VCaP (cell line): ENCODE results near the gene POLR3E.
"Not testable (repeated sequence)": the region's sequence is repeated elsewhere in the genome, so short reads cannot be mapped to it uniquely, and the experiment has no call there.

ENCODE experiments used
- H3K27ac ChIP-seq: fragments of 450-650 bp; 2 replicates; pipeline ENCODE4 v1.5.1; 2017
- TF ChIP-seq, protein P1 (sequence below): fragments of 450-650 bp; conservative IDR thresholded peaks from 2 replicates; pipeline ENCODE4 v1.5.1; 2017; ENCODE audit warnings: mild to moderate bottlenecking, moderate library complexity

POLR3E gene

GRCh38 chr16:22292320-22292719, 4.9 kb upstream of the POLR3E start:
- TF ChIP-seq, protein P1, sequence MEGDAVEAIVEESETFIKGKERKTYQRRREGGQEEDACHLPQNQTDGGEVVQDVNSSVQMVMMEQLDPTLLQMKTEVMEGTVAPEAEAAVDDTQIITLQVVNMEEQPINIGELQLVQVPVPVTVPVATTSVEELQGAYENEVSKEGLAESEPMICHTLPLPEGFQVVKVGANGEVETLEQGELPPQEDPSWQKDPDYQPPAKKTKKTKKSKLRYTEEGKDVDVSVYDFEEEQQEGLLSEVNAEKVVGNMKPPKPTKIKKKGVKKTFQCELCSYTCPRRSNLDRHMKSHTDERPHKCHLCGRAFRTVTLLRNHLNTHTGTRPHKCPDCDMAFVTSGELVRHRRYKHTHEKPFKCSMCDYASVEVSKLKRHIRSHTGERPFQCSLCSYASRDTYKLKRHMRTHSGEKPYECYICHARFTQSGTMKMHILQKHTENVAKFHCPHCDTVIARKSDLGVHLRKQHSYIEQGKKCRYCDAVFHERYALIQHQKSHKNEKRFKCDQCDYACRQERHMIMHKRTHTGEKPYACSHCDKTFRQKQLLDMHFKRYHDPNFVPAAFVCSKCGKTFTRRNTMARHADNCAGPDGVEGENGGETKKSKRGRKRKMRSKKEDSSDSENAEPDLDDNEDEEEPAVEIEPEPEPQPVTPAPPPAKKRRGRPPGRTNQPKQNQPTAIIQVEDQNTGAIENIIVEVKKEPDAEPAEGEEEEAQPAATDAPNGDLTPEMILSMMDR, result no peak
- no peak overlapping the region for H3K27ac ChIP-seq

DNA sequence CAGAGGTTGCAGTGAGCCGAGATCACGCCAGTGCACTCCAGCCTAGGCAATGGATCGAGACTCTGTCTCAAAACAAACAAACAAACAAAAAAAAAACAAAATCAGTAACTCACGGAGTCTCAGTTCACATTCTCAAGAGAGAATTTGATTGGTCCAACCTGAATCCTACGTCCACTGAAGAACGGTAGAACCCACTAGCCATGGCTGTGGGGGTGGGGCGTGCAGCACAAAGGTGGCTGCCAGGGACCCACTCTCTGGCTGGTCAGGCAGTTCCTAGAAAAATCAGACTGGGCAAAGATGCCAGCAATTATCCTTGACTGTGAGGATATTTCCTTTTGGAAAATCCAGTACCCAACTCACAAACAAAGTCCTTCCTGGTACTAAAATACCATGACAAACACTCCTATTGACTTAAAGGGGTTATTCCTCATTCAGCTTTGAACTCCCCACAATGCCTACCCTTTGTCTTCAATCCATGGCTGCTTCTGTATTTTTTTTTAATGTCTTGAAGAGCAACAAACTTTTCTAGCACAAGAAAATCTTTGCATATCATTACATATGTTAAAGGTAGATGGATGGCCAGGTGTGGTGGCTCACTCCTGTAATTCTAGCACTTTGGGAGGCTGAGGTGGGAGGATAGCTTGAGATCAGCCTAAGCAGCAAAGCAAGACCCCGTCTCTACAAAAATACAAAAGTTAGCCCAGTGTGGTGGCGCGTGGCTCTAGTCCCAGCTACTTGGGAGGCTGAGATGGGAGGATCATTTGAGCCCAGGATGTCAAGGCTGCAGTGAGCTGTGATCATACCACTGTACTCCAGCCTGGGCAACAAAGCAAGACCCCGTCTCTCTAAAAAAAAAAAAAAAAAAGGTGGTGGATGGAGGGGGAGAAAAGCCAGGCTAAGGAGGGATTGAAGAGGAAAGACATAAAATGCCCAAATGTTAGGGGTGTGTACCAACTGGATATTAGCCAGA, 3.8 kb upstream of the POLR3E start:
- TF ChIP-seq, protein P1, result no peak
- H3K27ac ChIP-seq, result no peak overlapping the region

GRCh38 chr16:22296225-22297113, 740 bp upstream of the POLR3E start:
- TF ChIP-seq, protein P1, result no peak
- H3K27ac ChIP-seq, result peak overlapping the region; percentile 46

- TF ChIP-seq, protein P1, result no peak
- peak overlapping the region; percentile 90 for H3K27ac ChIP-seq
These were observed 893 bp downstream of the POLR3E start for GRCh38 chr16:22297871-22298733.

- TF ChIP-seq, protein P1, result no peak
- peak overlapping the region; percentile 90 for H3K27ac ChIP-seq
These were observed 1.8 kb downstream of the POLR3E start for GRCh38 chr16:22299036-22299435.

DNA sequence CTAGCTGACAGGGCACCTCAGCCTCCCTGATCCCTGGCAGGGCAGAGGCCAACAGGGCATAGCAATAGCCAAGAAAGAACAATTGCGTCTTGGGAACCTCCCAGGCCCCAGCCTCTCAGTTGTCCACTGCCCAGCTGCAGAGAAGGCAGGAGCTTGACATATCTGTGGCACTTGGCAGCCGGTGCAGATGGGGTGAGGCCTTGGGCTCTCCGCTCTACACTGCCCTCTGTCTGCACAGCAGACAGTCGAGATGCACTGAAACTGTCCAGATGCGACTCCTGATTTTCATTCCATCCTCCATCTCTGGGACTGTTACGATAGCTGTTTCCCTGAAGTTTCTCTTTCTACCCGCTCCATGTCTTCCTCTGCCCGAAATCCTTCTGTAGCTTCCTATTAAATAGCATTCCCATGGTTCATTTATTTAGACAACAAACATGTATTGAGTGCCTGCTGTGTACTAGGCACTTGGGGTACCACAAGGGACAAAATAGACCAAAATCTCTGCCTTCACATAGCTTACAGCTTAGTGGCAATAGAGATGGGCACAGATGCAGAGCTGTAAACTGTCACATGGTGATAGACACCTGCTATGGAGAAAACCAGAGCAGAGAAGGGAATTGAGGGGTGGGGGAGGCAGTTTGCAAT, 3.3 kb downstream of the POLR3E start:
- H3K27ac ChIP-seq, result no peak overlapping the region
- TF ChIP-seq, protein P1, result peak; percentile 74

- H3K27ac ChIP-seq, result not testable (repeated sequence)
These were observed 4.2 kb downstream of the POLR3E start for GRCh38 chr16:22301423-22301822.
